HepG2 (cell line): ENCODE data around the gene LRP5. TPM values are rescaled to one million over a fixed set of nuclear protein-coding genes. Genes with fewer than 3 reads are reported as not detected.

ENCODE experiments used
- KAT8 ChIP-seq: IDR thresholded peaks from 2 replicates; pipeline ENCODE4 v1.6.1; 2016; ENCODE audit warnings: missing genetic modification reagents, missing compliant biosample characterization
- NKX3-1 ChIP-seq: sonication (generic); formaldehyde crosslinking; IDR thresholded peaks from 2 replicates; pipeline ENCODE4 v1.5.0; 2020; ENCODE audit warnings: missing genetic modification reagents
- RNF2 ChIP-seq: fragments of 450-650 bp; conservative IDR thresholded peaks from 2 replicates; pipeline ENCODE4 v1.6.1; 2016; ENCODE audit warnings: low read depth
- ZKSCAN8 ChIP-seq: IDR thresholded peaks from 2 replicates; pipeline ENCODE4 v1.6.1; 2016; ENCODE audit warnings: borderline replicate concordance, missing genetic modification reagents, missing compliant biosample characterization
- ZNF564 ChIP-seq: sonication (generic); formaldehyde crosslinking; IDR thresholded peaks from 2 replicates; pipeline ENCODE4 v1.8.1; 2023; ENCODE audit warnings: mild to moderate bottlenecking, missing genetic modification reagents
- ZNF75D ChIP-seq: sonication (generic); formaldehyde crosslinking; IDR thresholded peaks from 2 replicates; pipeline ENCODE4 v1.8.1; 2023; ENCODE audit warnings: missing genetic modification reagents, mild to moderate bottlenecking, borderline replicate concordance
- polyA plus RNA-seq, 8 experiments: library from polyadenylated mRNA; depleted of rRNA in 3 of 8; stranded (reverse) in 7 of 8; unstranded in 1 of 8; fragments of >200 nt; fragmentation: Illumina TruSeq in 4 of 8; extraction: Trizol in 4 of 8; gene quantifications; 2 replicates each; pipeline versions ENCODE4 v1.2.1 to v1.2.3, GENCODE V29; 2011 to 2016; ENCODE audit warnings: low read depth in 4 of 8, missing spikeins in 1 of 8, mixed read lengths in 1 of 8; ENCODE audit not compliant: insufficient read depth in 1 of 8
- total RNA-seq, 5 experiments: library from RNA; depleted of rRNA; stranded (reverse); fragments of >200 nt; fragmentation: Illumina TruSeq; extraction: Trizol; gene quantifications; 2 replicates each; pipeline ENCODE4 v1.2.3, GENCODE V29; 2016; ENCODE audit warnings: low read depth in 1 of 5
- TF ChIP-seq, protein P1 (sequence below): IDR thresholded peaks from 2 replicates; pipeline ENCODE4 v1.6.1; 2016; ENCODE audit warnings: control low read depth
- TF ChIP-seq, protein P2 (sequence below): sonication (generic); formaldehyde crosslinking; IDR thresholded peaks from 2 replicates; pipeline ENCODE4 v1.8.1; 2023; ENCODE audit warnings: mild to moderate bottlenecking, missing genetic modification reagents, borderline replicate concordance
- TF ChIP-seq, protein P3 (sequence below): fragments of 450-650 bp; IDR thresholded peaks from 2 replicates; pipeline ENCODE4 v1.6.1; 2017; ENCODE audit warnings: mild to moderate bottlenecking
- TF ChIP-seq, protein P4 (sequence below): sonication (generic); formaldehyde crosslinking; IDR thresholded peaks from 2 replicates; pipeline ENCODE4 v1.5.1; 2020; ENCODE audit warnings: mild to moderate bottlenecking, moderate library complexity, missing genetic modification reagents
- TF ChIP-seq, protein P5 (sequence below): sonication (generic); formaldehyde crosslinking; IDR thresholded peaks from 2 replicates; pipeline ENCODE4 v1.4.0; 2020; ENCODE audit warnings: missing genetic modification reagents

LRP5 gene
- total and polyA plus RNA-seq, 2 of the 13 experiments (the other 11 are each of a cell fraction or from before 2014, with no cell fraction given), result 40.4 to 64.0 TPM

DNA sequence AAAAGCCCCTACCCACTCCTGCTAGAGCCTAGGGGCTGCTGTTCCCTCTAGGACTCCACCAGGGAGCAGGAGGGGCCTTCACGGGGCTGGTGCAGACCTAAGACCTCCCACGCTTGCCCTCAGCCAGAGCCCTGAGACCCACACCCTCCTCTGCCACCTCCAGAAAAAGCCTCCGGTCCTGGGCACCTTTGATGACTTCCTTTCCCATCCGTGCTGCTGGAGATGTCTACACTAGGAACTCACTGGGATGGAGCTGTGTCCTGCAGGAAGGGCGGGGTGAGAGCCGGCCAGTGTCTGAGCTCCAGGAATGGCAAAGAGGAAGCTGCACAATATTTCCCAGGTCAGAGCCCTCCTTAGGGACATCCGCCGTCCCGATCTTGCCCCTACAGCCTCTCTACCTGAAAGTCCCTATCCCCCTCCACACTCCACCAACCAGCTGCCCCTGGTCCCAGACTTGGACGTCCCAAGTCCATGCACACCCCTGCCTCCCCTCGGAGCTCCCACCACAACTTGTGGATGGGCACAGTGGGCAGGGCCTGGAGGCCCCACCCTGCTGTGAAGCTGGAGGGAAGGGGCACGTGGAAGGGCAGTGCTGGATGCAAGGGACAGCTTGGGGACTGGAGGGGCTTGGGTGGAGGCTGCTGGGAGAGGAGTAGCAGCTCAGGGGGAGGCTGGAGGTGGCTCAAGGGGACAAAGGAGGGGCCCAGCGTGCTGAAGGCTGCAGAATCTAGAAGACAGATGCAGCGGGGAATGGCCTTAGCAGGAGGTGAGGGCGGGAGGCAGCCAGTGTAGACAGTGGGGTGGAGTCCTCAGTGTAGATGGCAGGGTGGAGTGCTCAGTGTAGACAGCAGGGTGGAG is 13.5 kb upstream of the LRP5 start (continued):
- TF ChIP-seq, protein P1, sequence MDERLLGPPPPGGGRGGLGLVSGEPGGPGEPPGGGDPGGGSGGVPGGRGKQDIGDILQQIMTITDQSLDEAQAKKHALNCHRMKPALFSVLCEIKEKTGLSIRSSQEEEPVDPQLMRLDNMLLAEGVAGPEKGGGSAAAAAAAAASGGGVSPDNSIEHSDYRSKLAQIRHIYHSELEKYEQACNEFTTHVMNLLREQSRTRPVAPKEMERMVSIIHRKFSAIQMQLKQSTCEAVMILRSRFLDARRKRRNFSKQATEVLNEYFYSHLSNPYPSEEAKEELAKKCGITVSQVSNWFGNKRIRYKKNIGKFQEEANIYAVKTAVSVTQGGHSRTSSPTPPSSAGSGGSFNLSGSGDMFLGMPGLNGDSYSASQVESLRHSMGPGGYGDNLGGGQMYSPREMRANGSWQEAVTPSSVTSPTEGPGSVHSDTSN (CRISPR knock-in tag), result no peak
- TF ChIP-seq, protein P2, sequence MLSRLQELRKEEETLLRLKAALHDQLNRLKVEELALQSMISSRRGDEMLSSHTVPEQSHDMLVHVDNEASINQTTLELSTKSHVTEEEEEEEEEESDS, result 0 out of 2 replicates have a peak, but pooled peaks have one; percentile 27
- TF ChIP-seq, protein P3, sequence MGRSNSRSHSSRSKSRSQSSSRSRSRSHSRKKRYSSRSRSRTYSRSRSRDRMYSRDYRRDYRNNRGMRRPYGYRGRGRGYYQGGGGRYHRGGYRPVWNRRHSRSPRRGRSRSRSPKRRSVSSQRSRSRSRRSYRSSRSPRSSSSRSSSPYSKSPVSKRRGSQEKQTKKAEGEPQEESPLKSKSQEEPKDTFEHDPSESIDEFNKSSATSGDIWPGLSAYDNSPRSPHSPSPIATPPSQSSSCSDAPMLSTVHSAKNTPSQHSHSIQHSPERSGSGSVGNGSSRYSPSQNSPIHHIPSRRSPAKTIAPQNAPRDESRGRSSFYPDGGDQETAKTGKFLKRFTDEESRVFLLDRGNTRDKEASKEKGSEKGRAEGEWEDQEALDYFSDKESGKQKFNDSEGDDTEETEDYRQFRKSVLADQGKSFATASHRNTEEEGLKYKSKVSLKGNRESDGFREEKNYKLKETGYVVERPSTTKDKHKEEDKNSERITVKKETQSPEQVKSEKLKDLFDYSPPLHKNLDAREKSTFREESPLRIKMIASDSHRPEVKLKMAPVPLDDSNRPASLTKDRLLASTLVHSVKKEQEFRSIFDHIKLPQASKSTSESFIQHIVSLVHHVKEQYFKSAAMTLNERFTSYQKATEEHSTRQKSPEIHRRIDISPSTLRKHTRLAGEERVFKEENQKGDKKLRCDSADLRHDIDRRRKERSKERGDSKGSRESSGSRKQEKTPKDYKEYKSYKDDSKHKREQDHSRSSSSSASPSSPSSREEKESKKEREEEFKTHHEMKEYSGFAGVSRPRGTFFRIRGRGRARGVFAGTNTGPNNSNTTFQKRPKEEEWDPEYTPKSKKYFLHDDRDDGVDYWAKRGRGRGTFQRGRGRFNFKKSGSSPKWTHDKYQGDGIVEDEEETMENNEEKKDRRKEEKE, result no peak
- TF ChIP-seq ZKSCAN8 (CRISPR knock-in tag) (no peak), ZNF564 (CRISPR knock-in tag) (peak; percentile 83; the same call in 1 of the 2 replicates), KAT8 (CRISPR knock-in tag) (0 out of 2 replicates have a peak, but pooled peaks have one; percentile 14), RNF2 (peak; percentile 48; the same call in 1 of the 2 replicates), ZNF75D (no peak), NKX3-1 (CRISPR knock-in tag) (no peak)
- TF ChIP-seq, protein P4, sequence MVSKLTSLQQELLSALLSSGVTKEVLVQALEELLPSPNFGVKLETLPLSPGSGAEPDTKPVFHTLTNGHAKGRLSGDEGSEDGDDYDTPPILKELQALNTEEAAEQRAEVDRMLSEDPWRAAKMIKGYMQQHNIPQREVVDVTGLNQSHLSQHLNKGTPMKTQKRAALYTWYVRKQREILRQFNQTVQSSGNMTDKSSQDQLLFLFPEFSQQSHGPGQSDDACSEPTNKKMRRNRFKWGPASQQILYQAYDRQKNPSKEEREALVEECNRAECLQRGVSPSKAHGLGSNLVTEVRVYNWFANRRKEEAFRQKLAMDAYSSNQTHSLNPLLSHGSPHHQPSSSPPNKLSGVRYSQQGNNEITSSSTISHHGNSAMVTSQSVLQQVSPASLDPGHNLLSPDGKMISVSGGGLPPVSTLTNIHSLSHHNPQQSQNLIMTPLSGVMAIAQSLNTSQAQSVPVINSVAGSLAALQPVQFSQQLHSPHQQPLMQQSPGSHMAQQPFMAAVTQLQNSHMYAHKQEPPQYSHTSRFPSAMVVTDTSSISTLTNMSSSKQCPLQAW (CRISPR knock-in tag), result peak; percentile 82
- TF ChIP-seq, protein P5, sequence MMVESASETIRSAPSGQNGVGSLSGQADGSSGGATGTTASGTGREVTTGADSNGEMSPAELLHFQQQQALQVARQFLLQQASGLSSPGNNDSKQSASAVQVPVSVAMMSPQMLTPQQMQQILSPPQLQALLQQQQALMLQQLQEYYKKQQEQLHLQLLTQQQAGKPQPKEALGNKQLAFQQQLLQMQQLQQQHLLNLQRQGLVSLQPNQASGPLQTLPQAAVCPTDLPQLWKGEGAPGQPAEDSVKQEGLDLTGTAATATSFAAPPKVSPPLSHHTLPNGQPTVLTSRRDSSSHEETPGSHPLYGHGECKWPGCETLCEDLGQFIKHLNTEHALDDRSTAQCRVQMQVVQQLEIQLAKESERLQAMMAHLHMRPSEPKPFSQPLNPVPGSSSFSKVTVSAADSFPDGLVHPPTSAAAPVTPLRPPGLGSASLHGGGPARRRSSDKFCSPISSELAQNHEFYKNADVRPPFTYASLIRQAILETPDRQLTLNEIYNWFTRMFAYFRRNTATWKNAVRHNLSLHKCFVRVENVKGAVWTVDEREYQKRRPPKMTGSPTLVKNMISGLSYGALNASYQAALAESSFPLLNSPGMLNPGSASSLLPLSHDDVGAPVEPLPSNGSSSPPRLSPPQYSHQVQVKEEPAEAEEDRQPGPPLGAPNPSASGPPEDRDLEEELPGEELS (CRISPR knock-in tag), result 0 out of 2 replicates have a peak, but pooled peaks have one; percentile 10
